H1 (cell line): ENCODE results near the gene DNM2. TPM values are rescaled to one million over a fixed set of nuclear protein-coding genes. Genes with fewer than 3 reads are reported as not detected.

ENCODE experiments used
- CTCF ChIA-PET: fragments of 300-600 bp; sonication (Branson Sonifier 250); formaldehyde crosslinking; loops from one replicate; lab custom pipeline; 2021; ENCODE audit not compliant: partially characterized antibody; lab: Charles Lee
- POLR2A ChIA-PET: fragments of 300-600 bp; sonication (Branson Sonifier 250); formaldehyde crosslinking; loops from one replicate; lab custom pipeline; 2021; ENCODE audit warnings: inconsistent platforms; ENCODE audit not compliant: partially characterized antibody; lab: Charles Lee
- DNase-seq, 2 experiments: peaks; one replicate each; pipeline versions ENCODE4 v3.0.0 to v3.0.0-alpha.2; 2010 to 2022; ENCODE audit warnings: low spot score in 2 of 2, low read depth in 1 of 2, mixed read lengths in 1 of 2
- FAIRE-seq: peaks from 2 replicates; lab custom pipeline; 2011; peaks lifted over from hg19 to GRCh38; lab: Jason Lieb, UNC
- H2AFZ ChIP-seq: 2 replicates; pipeline ENCODE4 v1.8.1; 2012; ENCODE audit warnings: low read length, inconsistent platforms
- H2AK5ac ChIP-seq: 2 replicates; pipeline ENCODE4 v1.6.1; 2013; ENCODE audit warnings: low read depth, low read length
- H2BK120ac ChIP-seq: replicated peaks from 2 replicates; pipeline ENCODE3; 2013; ENCODE audit warnings: low read depth, low read length, inconsistent platforms
- H2BK12ac ChIP-seq: 2 replicates; pipeline ENCODE4 v1.6.1; 2013; ENCODE audit warnings: low read depth, low read length
- H2BK15ac ChIP-seq: 2 replicates; pipeline ENCODE4 v1.6.1; 2013; ENCODE audit warnings: low read length
- H2BK20ac ChIP-seq: 2 replicates; pipeline ENCODE4 v1.6.1; 2013; ENCODE audit warnings: low read length
- H2BK5ac ChIP-seq: 2 replicates; pipeline ENCODE4 v1.6.1; 2013; ENCODE audit warnings: low read depth, low read length
- H3K14ac ChIP-seq: 2 replicates; pipeline ENCODE4 v1.6.1; 2013; ENCODE audit warnings: inconsistent platforms; ENCODE audit not compliant: insufficient read length
- H3K18ac ChIP-seq: 2 replicates; pipeline ENCODE4 v1.6.1; 2013; ENCODE audit warnings: low read length; ENCODE audit errors: extremely low read depth
- H3K23ac ChIP-seq: 2 replicates; pipeline ENCODE4 v1.6.1; 2013; ENCODE audit warnings: inconsistent platforms; ENCODE audit not compliant: insufficient read length
- H3K23me2 ChIP-seq: 2 replicates; pipeline ENCODE4 v1.6.1; 2013; ENCODE audit warnings: low read depth, low read length
- H3K27ac ChIP-seq: 2 replicates; pipeline ENCODE4 v1.6.1; 2011; ENCODE audit warnings: low read depth, low read length, inconsistent platforms
- H3K27me3 ChIP-seq, 4 experiments: replicated peaks in 1 of 4; 1 replicate in 1 of 4; 2 replicates in 3 of 4; pipeline versions ENCODE4 v1.6.1 to v1.8.1; 2011 to 2013; ENCODE audit warnings: low read length in 3 of 4, mild to moderate bottlenecking in 3 of 4, inconsistent platforms in 2 of 4, mixed read lengths in 2 of 4, moderate library complexity in 1 of 4; ENCODE audit not compliant: control insufficient read depth in 3 of 4, insufficient read depth in 3 of 4; ENCODE audit errors: extremely low read depth in 1 of 4
- H3K36me3 ChIP-seq, 4 experiments: 2 replicates each; pipeline versions ENCODE4 v1.6.1 to v1.8.1; 2011 to 2013; ENCODE audit warnings: mild to moderate bottlenecking in 4 of 4, low read length in 3 of 4, moderate library complexity in 2 of 4, control low read depth in 1 of 4, inconsistent platforms in 1 of 4; ENCODE audit not compliant: insufficient read depth in 4 of 4, control insufficient read depth in 2 of 4
- H3K4ac ChIP-seq: replicated peaks from 2 replicates; pipeline ENCODE3; 2013; ENCODE audit warnings: low read length, low read depth, mixed read lengths, inconsistent platforms; ENCODE audit not compliant: insufficient read length
- H3K4me1 ChIP-seq, 4 experiments: replicated peaks in 1 of 4; 1 replicate in 1 of 4; 2 replicates in 3 of 4; pipeline versions ENCODE4 v1.6.1 to v1.8.1; 2011 to 2013; ENCODE audit warnings: low read length in 3 of 4, inconsistent platforms in 2 of 4, mixed read lengths in 1 of 4; ENCODE audit not compliant: insufficient read depth in 4 of 4, control insufficient read depth in 3 of 4
- H3K4me2 ChIP-seq, 2 experiments: 2 replicates each; pipeline versions ENCODE4 v1.6.1 to v1.8.1; 2011 to 2013; ENCODE audit warnings: low read depth in 2 of 2, low read length in 2 of 2, control low read depth in 1 of 2, inconsistent platforms in 1 of 2, mild to moderate bottlenecking in 1 of 2; ENCODE audit not compliant: insufficient read depth in 1 of 2
- H3K4me3 ChIP-seq, 4 experiments: fragments of 200-600, 300-600 bp in 1 of 4; sonication (generic), shearing (Covaris generic), sonication (Bioruptor Twin) in 1 of 4; 2 replicates each; pipeline versions ENCODE4 v1.5.1 to v1.8.1; 2011 to 2016; ENCODE audit warnings: low read length in 4 of 4, low read depth in 3 of 4, control low read depth in 2 of 4, inconsistent platforms in 2 of 4, mild to moderate bottlenecking in 2 of 4, mixed read lengths in 1 of 4, moderate library complexity in 1 of 4; ENCODE audit not compliant: insufficient read depth in 2 of 4; ENCODE audit errors: extremely low read depth in 1 of 4
- H3K56ac ChIP-seq: replicated peaks from 2 replicates; pipeline ENCODE3; 2013; ENCODE audit warnings: low read depth, mild to moderate bottlenecking, mixed read lengths, low read length, inconsistent platforms; ENCODE audit not compliant: insufficient read length
- H3K79me1 ChIP-seq: 2 replicates; pipeline ENCODE4 v1.6.1; 2013; ENCODE audit warnings: low read depth, low read length, control low read depth
- H3K79me2 ChIP-seq, 2 experiments: 2 replicates each; pipeline versions ENCODE4 v1.6.1 to v1.8.1; 2012 to 2013; ENCODE audit warnings: low read length in 2 of 2, mild to moderate bottlenecking in 2 of 2, inconsistent platforms in 1 of 2; ENCODE audit not compliant: insufficient read depth in 2 of 2, control insufficient read depth in 1 of 2
- H3K9ac ChIP-seq, 4 experiments: replicated peaks in 1 of 4; 1 replicate in 1 of 4; 2 replicates in 3 of 4; pipeline versions ENCODE4 v1.6.1 to v1.8.1; 2011 to 2013; ENCODE audit warnings: low read depth in 3 of 4, low read length in 3 of 4, control low read depth in 2 of 4, mild to moderate bottlenecking in 2 of 4, moderate library complexity in 2 of 4, inconsistent platforms in 1 of 4; ENCODE audit errors: extremely low read depth in 1 of 4
- H3K9me3 ChIP-seq, 2 experiments: 2 replicates each; pipeline versions ENCODE4 v1.6.1 to v1.8.1; 2012 to 2013; ENCODE audit warnings: mild to moderate bottlenecking in 2 of 2, moderate library complexity in 2 of 2, control low read depth in 1 of 2, inconsistent platforms in 1 of 2, low read depth in 1 of 2, low read length in 1 of 2, mixed read lengths in 1 of 2; ENCODE audit not compliant: insufficient read depth in 2 of 2
- H4K20me1 ChIP-seq, 2 experiments: replicated peaks in 1 of 2; 2 replicates each; pipeline versions ENCODE3 to v1.8.1; 2011 to 2013; ENCODE audit warnings: inconsistent platforms in 2 of 2, low read length in 2 of 2, mild to moderate bottlenecking in 1 of 2; ENCODE audit not compliant: insufficient read depth in 2 of 2, control insufficient read depth in 1 of 2
- H4K5ac ChIP-seq: 2 replicates; pipeline ENCODE4 v1.6.1; 2013; ENCODE audit warnings: low read length, low read depth, mixed read lengths, inconsistent platforms; ENCODE audit not compliant: insufficient read length
- H4K8ac ChIP-seq: 2 replicates; pipeline ENCODE4 v1.8.0; 2013; ENCODE audit warnings: mild to moderate bottlenecking, moderate library complexity, low read length, inconsistent platforms; ENCODE audit not compliant: insufficient read depth; ENCODE audit errors: extremely low read depth
- H4K91ac ChIP-seq: replicated peaks from 2 replicates; pipeline ENCODE3; 2013; ENCODE audit warnings: low read length, mixed read lengths, inconsistent platforms; ENCODE audit not compliant: insufficient read length
- WGBS, 2 experiments: shearing (Covaris generic) in 1 of 2; methylation state at CpG; one replicate each; pipeline versions ENCODE4 v1.1.6 to v1.1.7; 2013 to 2015; ENCODE audit warnings: low lambda C conversion rate in 2 of 2, mixed read lengths in 2 of 2, inconsistent platforms in 1 of 2, low coverage in 1 of 2, missing lambda C conversion rate in 1 of 2; ENCODE audit not compliant: insufficient replicate concordance in 2 of 2, insufficient coverage in 1 of 2, insufficient read length in 1 of 2; ENCODE audit errors: extremely low coverage in 1 of 2, missing lambda C conversion rate in 1 of 2; 5-methylcytosine and 5-hydroxymethylcytosine counted together
- polyA plus RNA-seq, 7 experiments: library from polyadenylated mRNA; depleted of rRNA in 3 of 7; stranded (reverse) in 5 of 7; unstranded in 2 of 7; fragments of >200 nt in 5 of 7; fragments of 200-250 nt in 2 of 7; gene quantifications; 1 replicate in 5 of 7; 2 replicates in 1 of 7; 4 replicates in 1 of 7; pipeline versions ENCODE4 v1.2.1 to v1.2.3, GENCODE V29; 2011 to 2013; ENCODE audit warnings: missing spikeins in 2 of 7, mixed read lengths in 2 of 7
- total RNA-seq: library from RNA; stranded (reverse); fragmentation: NEBNext Ultra II Directional; extraction: Animal tissue kit (Norgen Biotek cat#: 25700); gene quantifications from 2 replicates; pipeline ENCODE4 v1.2.1, GENCODE V29; 2021

The DNM2 gene
- total and polyA plus RNA-seq, 2 of the 8 experiments (the other 6 are each of a cell fraction or from before 2014, with no cell fraction given): 61.9 to 120 TPM

- H3K18ac ChIP-seq: no peak overlapping the region
- peaks cover 7 to 46% (median 26%) of the 10 kb centered on the region in 4 experiments for H3K36me3 ChIP-seq
- H4K8ac ChIP-seq: no peak overlapping the region
- DNase-seq: no peak
- H3K9me3 ChIP-seq: no peaks in the 10 kb centered on the region
- H2BK20ac ChIP-seq: no peak overlapping the region
- H3K4me1 ChIP-seq: no peaks in the 10 kb centered on the region
- no peak overlapping the region for H3K56ac ChIP-seq
- no peak overlapping the region for H2BK5ac ChIP-seq
- no peak overlapping the region for H2BK15ac ChIP-seq
- H3K27ac ChIP-seq: no peak overlapping the region
- no peaks in the 10 kb centered on the region for H3K79me2 ChIP-seq
- no peak overlapping the region for H3K4me2 ChIP-seq
- no peak overlapping the region for H2BK120ac ChIP-seq
- no peak for FAIRE-seq
- WGBS, 2 experiments: 97% methylated on average over 10 of the region's 10 CpGs; no CpG with 5 or more reads in 1 of the 2 experiments
- no peak overlapping the region for H2AK5ac ChIP-seq
- H2BK12ac ChIP-seq: no peak overlapping the region
- no peaks in the 10 kb centered on the region; the same call in 1 of the 2 replicates for H3K23me2 ChIP-seq
- no peaks in the 10 kb centered on the region; the same call in 1 of the 2 replicates for H3K79me1 ChIP-seq
- CTCF ChIA-PET: interaction anchor here (0.8 kb wide), 2 partner anchors 21 to 33 kb away, joined by 3 to 4 read pairs; no protein-coding TSS in a partner anchor
- H3K9ac ChIP-seq: no peak overlapping the region
- no peak overlapping the region for H3K14ac ChIP-seq
- peaks cover 0 to 5% of the 10 kb centered on the region in 2 experiments for H4K20me1 ChIP-seq
- H3K4ac ChIP-seq: no peak overlapping the region
- H4K91ac ChIP-seq: no peak overlapping the region
- POLR2A ChIA-PET: interaction anchor here (0.6 to 1.1 kb wide), 2 partner anchors 12 to 71 kb away, joined by 3 read pairs; no protein-coding TSS in a partner anchor
- H3K23ac ChIP-seq: no peak overlapping the region
- no peak overlapping the region for H4K5ac ChIP-seq
- H3K4me3 ChIP-seq: no peak overlapping the region
- no peak overlapping the region for H2AFZ ChIP-seq
- H3K27me3 ChIP-seq: no peaks in the 10 kb centered on the region
These were observed 72.0 kb downstream of the DNM2 start for GRCh38 chr19:10789866-10790265.
